ENCODE measurements around the gene GRIFIN. TPM values are rescaled to one million over a fixed set of nuclear protein-coding genes. Genes with fewer than 3 reads are reported as not detected.

GRIFIN gene
- polyA plus RNA-seq, 1 of the 3 experiments (the other 2 are of a cell fraction): not detected

- no peaks in the 10 kb centered on the region for H3K9me3 ChIP-seq
- H3K9ac ChIP-seq: no peak overlapping the region
- no peaks in the 10 kb centered on the region for H3K36me3 ChIP-seq (replicated peaks in 1 of 2; ENCODE audit: control insufficient read depth in 1 of 2, insufficient read depth in 2 of 2, low read length in 1 of 2)
- no peak overlapping the region for H3K27ac ChIP-seq (ENCODE audit: low read depth in 2 of 2, low read length in 1 of 2)
- H3K4me1 ChIP-seq (ENCODE audit: control insufficient read depth in 1 of 2, insufficient read depth in 2 of 2, low read depth in 1 of 2, low read length in 1 of 2): peaks cover 0 to 9% of the 10 kb centered on the region in 2 experiments; a peak in 1 of 4 replicates
- ChIA-PET CTCF (interaction anchor here (1.3 kb wide), 1 partner anchor 33 kb away, joined by 3 read pairs; no protein-coding TSS in a partner anchor), POLR2A (no interaction called here)
- no peaks in the 10 kb centered on the region for H3K79me2 ChIP-seq (ENCODE audit: insufficient read depth)
- no peak overlapping the region for H2AFZ ChIP-seq (ENCODE audit: low read depth)
- no peaks in the 10 kb centered on the region for H3K27me3 ChIP-seq (ENCODE audit: insufficient read depth)
- H3K4me3 ChIP-seq (ENCODE audit: low read depth in 2 of 2, low read length in 1 of 2): no peak overlapping the region
- no peak overlapping the region for H3K4me2 ChIP-seq
- H4K20me1 ChIP-seq (ENCODE audit: insufficient read depth): no peaks in the 10 kb centered on the region
- 84% methylated on average over 12 of the region's 12 CpGs for WGBS (ENCODE audit: low lambda C conversion rate)
- TF ChIP-seq GATA2 (CRISPR knock-in tag; IDR thresholded peaks at IDR 0.05): no peak
- no peak for TF ChIP-seq NRF1 (IDR thresholded peaks at IDR 0.05; ENCODE audit: low read depth, low read length)
- TF ChIP-seq TEAD4 (IDR thresholded peaks at IDR 0.05; ENCODE audit: borderline replicate concordance, insufficient read depth): no peak
- TF ChIP-seq PBX3 (IDR thresholded peaks at IDR 0.05): no peak
- H3K9me2 ChIP-seq: no peaks in the 10 kb centered on the region
- H3F3A ChIP-seq (replicated peaks; ENCODE audit: insufficient read depth): no peaks in the 10 kb centered on the region
- DNase-seq: no peak
These were observed 24.5 kb upstream of the GRIFIN start for GRCh38 chr7:2500701-2501100.

GRCh38 chr7:2499719-2500430, 23.7 kb upstream of the GRIFIN start:
- POLR2A ChIA-PET: no interaction called here
- no peaks in the 10 kb centered on the region for H3K79me2 ChIP-seq (ENCODE audit: insufficient read depth)
- no peak for DNase-seq
- no peak overlapping the region for H3K4me2 ChIP-seq
- H3K27me3 ChIP-seq (ENCODE audit: insufficient read depth): no peaks in the 10 kb centered on the region
- CTCF ChIA-PET: interaction anchor here (1.0 to 4.7 kb wide), 3 partner anchors 16 to 31 kb away, joined by 3 to 21 read pairs (median 3); no protein-coding TSS in a partner anchor
- H3K36me3 ChIP-seq (replicated peaks in 1 of 2; ENCODE audit: control insufficient read depth in 1 of 2, insufficient read depth in 2 of 2, low read length in 1 of 2): no peaks in the 10 kb centered on the region
- peaks cover 0 to 16% of the 10 kb centered on the region in 2 experiments; a peak in 1 of 4 replicates for H3K4me1 ChIP-seq (ENCODE audit: control insufficient read depth in 1 of 2, insufficient read depth in 2 of 2, low read depth in 1 of 2, low read length in 1 of 2)
- no peak overlapping the region for H3K9ac ChIP-seq
- no peak for TF ChIP-seq EZH2phosphoT487 (IDR thresholded peaks at IDR 0.05; ENCODE audit: borderline replicate concordance, low read depth)
- no peaks in the 10 kb centered on the region for H3F3A ChIP-seq (replicated peaks; ENCODE audit: insufficient read depth)
- H3K27ac ChIP-seq (ENCODE audit: low read depth in 2 of 2, low read length in 1 of 2): no peak overlapping the region
- H2AFZ ChIP-seq (ENCODE audit: low read depth): no peak overlapping the region
- WGBS (ENCODE audit: low lambda C conversion rate): 90% methylated on average over 20 of the region's 27 CpGs
- H4K20me1 ChIP-seq (ENCODE audit: insufficient read depth): no peaks in the 10 kb centered on the region
- H3K9me3 ChIP-seq: no peaks in the 10 kb centered on the region
- no peak overlapping the region for H3K4me3 ChIP-seq (ENCODE audit: low read depth in 2 of 2, low read length in 1 of 2)
- no peaks in the 10 kb centered on the region for H3K9me2 ChIP-seq

- TF ChIP-seq RXRA (IDR thresholded peaks at IDR 0.05; ENCODE audit: borderline replicate concordance, low read depth) (no peak), NFIC (IDR thresholded peaks at IDR 0.05; ENCODE audit: borderline replicate concordance) (no peak), FOSL2 (IDR thresholded peaks at IDR 0.05; ENCODE audit: borderline replicate concordance, low read depth) (no peak), FOXJ3 (CRISPR knock-in tag; IDR thresholded peaks at IDR 0.05) (no peak), RCOR1 (IDR thresholded peaks at IDR 0.05; ENCODE audit: low read length) (no peak), SMC3 (IDR thresholded peaks at IDR 0.05; ENCODE audit: low read depth, low read length) (no peak), RAD21 (IDR thresholded peaks at IDR 0.05; ENCODE audit: low read length) (no peak), GATA2 (CRISPR knock-in tag; IDR thresholded peaks at IDR 0.05) (no peak), TEAD4 (IDR thresholded peaks at IDR 0.05; ENCODE audit: borderline replicate concordance, insufficient read depth) (no peak), POLR2AphosphoS5 (IDR thresholded peaks at IDR 0.05; ENCODE audit: low read depth, low read length) (no peak), TCF12 (IDR thresholded peaks at IDR 0.05) (no peak), CHD2 (IDR thresholded peaks at IDR 0.05; ENCODE audit: low read length, partially characterized antibody) (no peak)
- no peaks in the 10 kb centered on the region for H3F3A ChIP-seq (replicated peaks; ENCODE audit: insufficient read depth)
- CTCF ChIA-PET: interaction anchor here (1.0 to 4.7 kb wide), 5 partner anchors 10 to 30 kb away, joined by 3 to 21 read pairs (median 3); no protein-coding TSS in a partner anchor
These were observed 23.0 kb upstream of the GRIFIN start for GRCh38 chr7:2499181-2499580.

More at GRCh38 chr7:2499181-2499580, 23.0 kb upstream of the GRIFIN start:
- no peak overlapping the region for H2AFZ ChIP-seq (ENCODE audit: low read depth)
- H3K27me3 ChIP-seq (ENCODE audit: insufficient read depth): no peaks in the 10 kb centered on the region
- no peak overlapping the region for H3K9ac ChIP-seq
- H3K4me1 ChIP-seq (ENCODE audit: control insufficient read depth in 1 of 2, insufficient read depth in 2 of 2, low read depth in 1 of 2, low read length in 1 of 2): peaks cover 0 to 20% of the 10 kb centered on the region in 2 experiments; a peak in 1 of 4 replicates
- H3K27ac ChIP-seq (ENCODE audit: low read depth in 2 of 2, low read length in 1 of 2): no peak overlapping the region
- no peak overlapping the region for H3K4me3 ChIP-seq (ENCODE audit: low read depth in 2 of 2, low read length in 1 of 2)
- H3K4me2 ChIP-seq: no peak overlapping the region
- H4K20me1 ChIP-seq (ENCODE audit: insufficient read depth): no peaks in the 10 kb centered on the region
- no peaks in the 10 kb centered on the region for H3K36me3 ChIP-seq (replicated peaks in 1 of 2; ENCODE audit: control insufficient read depth in 1 of 2, insufficient read depth in 2 of 2, low read length in 1 of 2)
- DNase-seq: no peak
- H3K9me2 ChIP-seq: no peaks in the 10 kb centered on the region
- no peaks in the 10 kb centered on the region for H3K9me3 ChIP-seq
- POLR2A ChIA-PET: interaction anchor here (0.9 kb wide), 1 partner anchor 8 kb away, joined by 3 read pairs; no protein-coding TSS in a partner anchor
- H3K79me2 ChIP-seq (ENCODE audit: insufficient read depth): no peaks in the 10 kb centered on the region
- WGBS (ENCODE audit: low lambda C conversion rate): 86% methylated on average over 7 of the region's 7 CpGs

All from SK-N-SH (cell line).